Measurements from ENCODE around the gene FAM170B. TPM values are rescaled to one million over a fixed set of nuclear protein-coding genes. Genes with fewer than 3 reads are reported as not detected.

The FAM170B gene
- total RNA-seq, 8 experiments from 2014 or later: 0.14 to 0.36 (median 0.22) TPM; not detected in 4

- H3K4me3 ChIP-seq: no peak overlapping the region
- in situ Hi-C loops (cut with MboI; ENCODE audit: low pct_unique_long_range_greater_than_20kb in 2 of 9, low sequenced_read_pairs in 9 of 9, unreplicated experiment in 9 of 9): no loop called here
- WGBS, 10 experiments: 18 to 75% (median 47%) methylated on average over 1 to 6 of the region's 9 CpGs; no CpG with 5 or more reads in 1 of the 10 experiments
- no peak overlapping the region for H3K27ac ChIP-seq
- H3K4me1 ChIP-seq (replicated peaks in 1 of 2): peaks cover 10 to 16% of the 10 kb centered on the region in 2 donors
- peak in 1 of 8 experiments; percentile 40 for ATAC-seq (replicated peaks in 6 of 8)
Observed at GRCh38 chr10:49081547-49082275, 52.1 kb downstream of the FAM170B start.

Other genes with a start within 250 kb of the FAM170B start
- under 1 TPM in 3 of 8 experiments, not detected in 5; 0.13 to 0.33 (median 0.14) TPM for gene LRRC18, start 194.2 kb downstream of the FAM170B start, total RNA-seq
- gene VSTM4, start 18.5 kb downstream of the FAM170B start, total RNA-seq: 10 to 100 TPM in 1 of 8 experiments, 1 to 10 TPM in 5, under 1 TPM in 2; 0.24 to 19.0 (median 2.0) TPM
- under 1 TPM in 4 of 8 experiments, not detected in 4; 0.25 to 0.71 (median 0.36) TPM for gene TMEM273, start 54.4 kb upstream of the FAM170B start, total RNA-seq
- gene C10orf71, start 165.1 kb upstream of the FAM170B start, total RNA-seq: 1 to 10 TPM in 1 of 8 experiments, under 1 TPM in 5, not detected in 2; 0.04 to 1.6 (median 0.22) TPM